K562 (cell line): ENCODE results near the gene ZBTB38.

Experiments used
- ATF2 ChIP-seq: sonication (generic); formaldehyde crosslinking; IDR thresholded peaks from 2 replicates; pipeline ENCODE4 v1.8.1; 2022; ENCODE audit warnings: missing genetic modification reagents
- CTCF ChIP-seq, 3 experiments: IDR thresholded peaks in 2 of 3; conservative IDR thresholded peaks in 1 of 3; 2 replicates each; pipeline ENCODE4 v1.5.1; 2011 to 2012; ENCODE audit warnings: low read length in 3 of 3, mild to moderate bottlenecking in 3 of 3, control low read depth in 2 of 3, improper control_type of control experiment in 1 of 3, inconsistent platforms in 1 of 3, low read depth in 1 of 3, mixed read lengths in 1 of 3, moderate library complexity in 1 of 3; ENCODE audit not compliant: insufficient read depth in 2 of 3
- EZH2 ChIP-seq: IDR thresholded peaks from 2 replicates; pipeline ENCODE4 v1.6.1; 2012; ENCODE audit warnings: low read depth, mild to moderate bottlenecking, inconsistent platforms, low read length, borderline replicate concordance
- FOS ChIP-seq: IDR thresholded peaks from 3 replicates; pipeline ENCODE4 v1.6.1; 2011; ENCODE audit not compliant: insufficient read length; ENCODE audit errors: extremely low read depth
- MAZ ChIP-seq, 2 experiments: fragments of 450-650 bp in 1 of 2; sonication (generic) in 1 of 2; formaldehyde crosslinking; IDR thresholded peaks in 1 of 2; conservative IDR thresholded peaks in 1 of 2; 2 replicates each; pipeline versions ENCODE4 v1.4.0 to v1.5.0; 2020; ENCODE audit warnings: mild to moderate bottlenecking in 1 of 2, missing genetic modification reagents in 1 of 2
- MTA2 ChIP-seq: fragments of 450-650 bp; IDR thresholded peaks from 2 replicates; pipeline ENCODE4 v1.6.1; 2016; ENCODE audit warnings: low read depth
- PBX2 ChIP-seq, 2 experiments: IDR thresholded peaks in 1 of 2; conservative IDR thresholded peaks in 1 of 2; 2 replicates each; pipeline ENCODE4 v1.6.1; 2016; ENCODE audit warnings: low read depth in 2 of 2, mild to moderate bottlenecking in 1 of 2, missing compliant biosample characterization in 1 of 2, missing genetic modification characterization in 1 of 2, moderate library complexity in 1 of 2
- POLR2AphosphoS5 ChIP-seq: IDR thresholded peaks from 2 replicates; pipeline ENCODE4 v1.6.1; 2011; ENCODE audit warnings: mild to moderate bottlenecking, low read depth, low read length, moderate library complexity; ENCODE audit not compliant: control insufficient read depth, insufficient read depth
- PRDM10 ChIP-seq: fragments of 450-650 bp; IDR thresholded peaks from 2 replicates; pipeline ENCODE4 v1.6.1; 2018; ENCODE audit not compliant: partially characterized antibody
- RBFOX2 ChIP-seq: fragments of 200-400 bp; formaldehyde crosslinking; IDR thresholded peaks from 2 replicates; pipeline ENCODE4 v1.6.1; 2017; ENCODE audit warnings: low read depth, mild to moderate bottlenecking, low read length, moderate library complexity
- TAF1 ChIP-seq: IDR thresholded peaks from 2 replicates; pipeline ENCODE4 v1.6.1; 2011; ENCODE audit warnings: mild to moderate bottlenecking, low read length, moderate library complexity; ENCODE audit not compliant: insufficient read depth, control insufficient read depth, severe bottlenecking; ENCODE audit errors: extremely low read depth
- U2AF1 ChIP-seq: fragments of 200-400 bp; formaldehyde crosslinking; optimal IDR thresholded peaks from 2 replicates; pipeline ENCODE3; 2017; ENCODE audit warnings: mild to moderate bottlenecking, low read depth, low read length, moderate library complexity
- ZFP1 ChIP-seq: fragments of 450-650 bp; formaldehyde crosslinking; IDR thresholded peaks from 2 replicates; pipeline ENCODE4 v1.4.0; 2020; ENCODE audit warnings: mild to moderate bottlenecking, mixed read lengths

- TF ChIP-seq EZH2 (no peak), ATF2 (CRISPR knock-in tag) (no peak), TAF1 (no peak), MAZ (CRISPR knock-in tag; conservative IDR thresholded peaks at IDR 0.05 in 1 of 2, IDR thresholded peaks at IDR 0.05 in 1 of 2) (no peak), RBFOX2 (no peak), ZFP1 (CRISPR knock-in tag) (no peak), POLR2AphosphoS5 (no peak), CTCF (IDR thresholded peaks at IDR 0.05 in 2 of 3, conservative IDR thresholded peaks at IDR 0.05 in 1 of 3; ENCODE audit: insufficient read depth in 2 of 3, low read depth in 1 of 3, low read length in 3 of 3) (no peak), FOS (no peak), PBX2 (CRISPR knock-in tag; IDR thresholded peaks at IDR 0.05; ENCODE audit: low read depth) (no peak), PBX2 (tag; conservative IDR thresholded peaks at IDR 0.05; ENCODE audit: low read depth) (peak; percentile 55; the same call in 1 of the 2 replicates), PRDM10 (no peak), U2AF1 (no peak), MTA2 (no peak)
Measured at GRCh38 chr3:141335531-141336061, 32.7 kb upstream of the ZBTB38 start.
